DOHH2 (cell line): ENCODE results near the gene ARHGAP29.

Experiments used
- H3F3A ChIP-seq: fragments of 200-600 bp; sonication (generic), shearing (Covaris generic); 2 replicates; pipeline ENCODE4 v1.6.0; 2016; ENCODE audit warnings: antibody characterized with exemption, mild to moderate bottlenecking; ENCODE audit not compliant: control insufficient read depth, insufficient read depth
- H3K27ac ChIP-seq: fragments of 200-600 bp; sonication (generic); 2 replicates; pipeline ENCODE4 v1.5.1; 2014; ENCODE audit warnings: low read depth, mild to moderate bottlenecking, low read length, moderate library complexity
- H3K27me3 ChIP-seq: fragments of 200-600 bp; sonication (generic); 2 replicates; pipeline ENCODE4 v1.6.1; 2014; ENCODE audit warnings: mild to moderate bottlenecking, low read length, mixed read lengths; ENCODE audit not compliant: control insufficient read depth
- H3K36me3 ChIP-seq: fragments of 200-600 bp; sonication (generic); 2 replicates; pipeline ENCODE4 v1.6.1; 2014; ENCODE audit warnings: mild to moderate bottlenecking, low read length, moderate library complexity, mixed read lengths; ENCODE audit not compliant: control insufficient read depth
- H3K4me1 ChIP-seq: fragments of 200-600 bp; sonication (generic); 2 replicates; pipeline ENCODE4 v1.6.1; 2014; ENCODE audit warnings: mild to moderate bottlenecking, low read length, mixed read lengths; ENCODE audit not compliant: control insufficient read depth
- H3K4me2 ChIP-seq: fragments of 200-600 bp; sonication (generic); 2 replicates; pipeline ENCODE4 v1.6.0; 2014; ENCODE audit warnings: mild to moderate bottlenecking, low read length, moderate library complexity
- H3K4me3 ChIP-seq: fragments of 200-600 bp; sonication (generic); 2 replicates; pipeline ENCODE4 v1.5.1; 2014; ENCODE audit warnings: mild to moderate bottlenecking, low read length, mixed read lengths
- H3K79me2 ChIP-seq: fragments of 200-600 bp; sonication (generic); 2 replicates; pipeline ENCODE4 v1.6.1; 2014; ENCODE audit warnings: mild to moderate bottlenecking, low read length, mixed read lengths; ENCODE audit not compliant: control insufficient read depth
- H3K9me2 ChIP-seq: fragments of 200-600 bp; sonication (generic); replicated peaks from 2 replicates; pipeline ENCODE4 v1.6.1; 2014; ENCODE audit warnings: mild to moderate bottlenecking, low read length, mixed read lengths; ENCODE audit not compliant: control insufficient read depth
- H3K9me3 ChIP-seq: fragments of 200-600 bp; sonication (generic); 2 replicates; pipeline ENCODE4 v1.6.1; 2014; ENCODE audit warnings: antibody characterized with exemption, low read length, mixed read lengths; ENCODE audit not compliant: control insufficient read depth, insufficient read depth
- H4K20me1 ChIP-seq: fragments of 200-600 bp; sonication (generic); 2 replicates; pipeline ENCODE4 v1.6.0; 2014; ENCODE audit warnings: low read depth, mild to moderate bottlenecking, antibody characterized with exemption, low read length, moderate library complexity; ENCODE audit not compliant: control insufficient read depth, insufficient read depth
- CTCF ChIP-seq: fragments of 200-600 bp; sonication (generic); IDR thresholded peaks from one replicate; pipeline ENCODE4 v1.5.1; 2014; ENCODE audit warnings: antibody characterized with exemption, mild to moderate bottlenecking, low read depth, low read length; ENCODE audit not compliant: poor library complexity, severe bottlenecking
- EZH2phosphoT487 ChIP-seq: fragments of 200-600 bp; sonication (generic); IDR thresholded peaks from 2 replicates; pipeline ENCODE4 v1.6.1; 2017; ENCODE audit warnings: borderline replicate concordance, mild to moderate bottlenecking, antibody characterized with exemption, low read length, moderate library complexity, mixed read lengths

ARHGAP29 gene

GRCh38 chr1:94237291-94238226 lies at the start of gene ARHGAP29:
TSS of gene ARHGAP29 (minus strand) at chr1:94237584. CDS start at chr1:94231611, 5,973 bp downstream.
- Histone ChIP-seq H3K27me3 (peaks cover 40% of the 10 kb centered on the region), H3K4me3 (peak within 1 kb of the TSS; percentile 65), H3K9me3 (peaks cover 4% of the 10 kb centered on the region), H4K20me1 (no peaks in the 10 kb centered on the region), H3K4me1 (no peaks in the 10 kb centered on the region), H3K79me2 (no peaks in the 10 kb centered on the region), H3K4me2 (peak within 1 kb of the TSS; percentile 68), H3K9me2 (no peaks in the 10 kb centered on the region), H3K27ac (no peak within 1 kb of the TSS), H3K36me3 (no peaks in the 10 kb centered on the region), H3F3A (no peaks in the 10 kb centered on the region)
- no peak for TF ChIP-seq CTCF
- TF ChIP-seq EZH2phosphoT487, result no peak

GRCh38 chr1:94286864-94287437 lies 49.6 kb upstream of the ARHGAP29 start:
- H4K20me1 ChIP-seq, result no peaks in the 10 kb centered on the region
- no peaks in the 10 kb centered on the region for H3K27me3 ChIP-seq
- no peaks in the 10 kb centered on the region for H3K36me3 ChIP-seq
- no peaks in the 10 kb centered on the region for H3K9me2 ChIP-seq
- H3K4me2 ChIP-seq, result no peak overlapping the region
- H3F3A ChIP-seq, result no peaks in the 10 kb centered on the region
- no peak for TF ChIP-seq CTCF
- TF ChIP-seq EZH2phosphoT487, result no peak
- no peaks in the 10 kb centered on the region for H3K79me2 ChIP-seq
- H3K4me3 ChIP-seq, result no peak overlapping the region
- no peaks in the 10 kb centered on the region for H3K4me1 ChIP-seq
- no peak overlapping the region for H3K27ac ChIP-seq
- no peaks in the 10 kb centered on the region for H3K9me3 ChIP-seq

- TF ChIP-seq EZH2phosphoT487, result no peak
- no peak for TF ChIP-seq CTCF
Measured at GRCh38 chr1:94285031-94285654, 47.8 kb upstream of the ARHGAP29 start.

More at GRCh38 chr1:94285031-94285654, 47.8 kb upstream of the ARHGAP29 start:
- Histone ChIP-seq H4K20me1 (no peaks in the 10 kb centered on the region), H3K4me1 (no peaks in the 10 kb centered on the region), H3K4me2 (no peak overlapping the region), H3K79me2 (no peaks in the 10 kb centered on the region), H3F3A (no peaks in the 10 kb centered on the region), H3K36me3 (no peaks in the 10 kb centered on the region), H3K4me3 (no peak overlapping the region), H3K9me3 (no peaks in the 10 kb centered on the region; the same call in 1 of the 2 replicates), H3K27ac (no peak overlapping the region), H3K27me3 (no peaks in the 10 kb centered on the region), H3K9me2 (no peaks in the 10 kb centered on the region)
